ENCODE measurements around the gene ADCY10. TPM values are rescaled to one million over a fixed set of nuclear protein-coding genes. Genes with fewer than 3 reads are reported as not detected.
A peak's percentile ranks its signal among the peaks of the same experiment; 100 is the strongest.
"Not testable (repeated sequence)": the region's sequence is repeated elsewhere in the genome, so short reads cannot be mapped to it uniquely, and the experiment has no call there.

The ADCY10 gene
- total and polyA plus RNA-seq, 7 donors: 0.14 to 0.92 (median 0.28) TPM; not detected in 2

DNA sequence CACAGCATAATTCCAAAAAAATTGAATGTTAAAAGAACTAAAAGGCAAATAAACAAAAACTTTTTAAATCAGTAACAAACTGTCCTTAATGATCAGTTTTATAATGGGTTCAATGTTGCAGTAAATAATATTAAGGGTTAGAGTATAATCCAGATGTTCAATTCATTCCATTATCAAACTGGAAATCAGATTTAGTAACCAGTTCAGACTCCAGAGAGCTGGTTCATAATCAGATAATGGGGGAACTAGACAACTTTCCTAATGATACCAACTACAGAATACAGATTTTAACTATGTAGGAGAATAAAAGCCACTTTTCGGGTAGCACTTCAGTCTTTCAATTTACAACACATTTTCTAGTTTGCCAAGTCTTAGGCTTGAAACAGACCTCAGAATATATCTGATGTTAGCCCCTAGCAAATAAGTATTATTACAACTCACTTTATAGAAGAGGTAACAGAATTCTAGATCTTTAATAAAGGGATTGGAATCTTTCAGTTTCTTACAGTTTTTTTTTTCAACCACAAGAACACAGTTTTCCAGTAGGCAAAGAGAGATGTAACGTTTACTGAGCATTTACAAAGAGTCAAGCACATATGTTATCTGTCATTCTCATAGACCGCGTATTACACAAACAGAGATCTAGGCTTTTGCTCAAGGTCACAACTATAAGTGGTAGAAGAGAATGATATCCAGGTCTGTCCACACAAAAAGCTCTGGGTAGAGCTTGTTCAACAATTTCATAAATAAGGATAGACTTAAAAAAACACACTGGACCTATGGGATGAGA is 20.7 kb upstream of the ADCY10 start:
- H3K27ac ChIP-seq: peak overlapping the region; percentile 95 to 99 (median 96)
- H3K4me3 ChIP-seq: peak overlapping the region; percentile 70 to 99 (median 83)
- intact Hi-C loops (cut with DNase I): loop anchor here (5.0 kb wide), 5 partner anchors 148 to 712 kb away; partner anchors contain the start of genes MPZL1, POU2F1 and TIPRL
- H3K27me3 ChIP-seq: no peaks in the 10 kb centered on the region
- H3K4me1 ChIP-seq: peaks cover 0 to 44% (median 39%) of the 10 kb centered on the region in 4 donors
- DNase-seq: no peak
- 7 to 19% methylated on average over 4 of the region's 4 CpGs for WGBS, 2 donors
- no peaks in the 10 kb centered on the region for H3K9me3 ChIP-seq
- no peaks in the 10 kb centered on the region for H3K36me3 ChIP-seq
- TF ChIP-seq POLR2AphosphoS5 (IDR thresholded peaks at IDR 0.05) (no peak), POLR2A (IDR thresholded peaks at IDR 0.05) (no peak), EP300 (IDR thresholded peaks at IDR 0.05) (no peak), CTCF (IDR thresholded peaks at IDR 0.05) (no peak)

GRCh38 chr1:167933788-167934187 is 19.9 kb upstream of the ADCY10 start:
- Histone ChIP-seq H3K9me3 (no peaks in the 10 kb centered on the region), H3K4me3 (peak overlapping the region in 1 of 4 donors; percentile 91), H3K27ac (peak overlapping the region; percentile 95 to 99 (median 96)), H3K36me3 (no peaks in the 10 kb centered on the region), H3K27me3 (no peaks in the 10 kb centered on the region), H3K4me1 (peaks cover 0 to 36% (median 31%) of the 10 kb centered on the region in 4 donors)
- DNase-seq: no peak
- intact Hi-C loops (cut with DNase I): no loop called here
- 30 to 68% methylated on average over 4 of the region's 4 CpGs for WGBS, 2 donors
- TF ChIP-seq POLR2A (IDR thresholded peaks at IDR 0.05): no peak
- no peak for TF ChIP-seq EP300 (IDR thresholded peaks at IDR 0.05)
- TF ChIP-seq POLR2AphosphoS5 (IDR thresholded peaks at IDR 0.05): no peak
- TF ChIP-seq CTCF (IDR thresholded peaks at IDR 0.05): no peak

- WGBS, 2 donors: 18 to 60% methylated on average over 1 of the region's 1 CpG
- TF ChIP-seq CTCF (IDR thresholded peaks at IDR 0.05) (no peak), EP300 (IDR thresholded peaks at IDR 0.05) (no peak), POLR2A (IDR thresholded peaks at IDR 0.05) (no peak)
- no peak overlapping the region for H3K27ac ChIP-seq
- no peaks in the 10 kb centered on the region for H3K27me3 ChIP-seq
- H3K36me3 ChIP-seq: no peaks in the 10 kb centered on the region
- H3K9me3 ChIP-seq: no peaks in the 10 kb centered on the region
- intact Hi-C loops (cut with DNase I): no loop called here
- H3K4me3 ChIP-seq: no peak overlapping the region
- peaks cover 0 to 25% (median 20%) of the 10 kb centered on the region in 4 donors for H3K4me1 ChIP-seq
- no peak for DNase-seq
These were observed 15.8 kb upstream of the ADCY10 start for GRCh38 chr1:167929725-167930124.

DNA sequence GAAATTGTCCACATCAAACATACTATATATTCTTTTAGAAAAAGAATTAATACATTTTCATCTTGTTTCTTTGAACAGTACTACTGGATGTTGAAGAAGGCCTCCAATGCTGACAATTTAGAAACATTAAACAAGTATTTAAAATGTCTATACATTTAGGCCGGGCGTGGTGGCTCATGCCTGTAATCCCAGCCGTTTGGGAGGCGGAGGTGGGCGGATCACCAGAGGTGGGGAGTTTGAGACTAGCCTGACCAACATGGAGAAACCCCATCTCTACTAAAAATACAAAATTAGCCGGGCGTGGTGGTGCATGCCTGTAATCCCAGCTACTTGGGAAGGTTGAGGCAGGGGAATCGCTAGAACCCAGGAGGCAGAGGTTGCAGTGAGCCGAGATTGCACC is 15.0 kb upstream of the ADCY10 start:
- H3K36me3 ChIP-seq; H3K9me3 ChIP-seq; H3K27me3 ChIP-seq; H3K27ac ChIP-seq; DNase-seq; intact Hi-C loops (cut with DNase I); H3K4me3 ChIP-seq: not testable (repeated sequence)
- peaks cover 0 to 17% (median 14%) of the 10 kb centered on the region in 4 donors for H3K4me1 ChIP-seq
- WGBS, 2 donors: 21 to 73% methylated on average over 9 of the region's 9 CpGs

GRCh38 chr1:167928457-167928852 is 14.5 kb upstream of the ADCY10 start:
- WGBS, 2 donors: 51 to 82% methylated on average over 2 of the region's 2 CpGs
- no peak overlapping the region for H3K27ac ChIP-seq
- TF ChIP-seq POLR2AphosphoS5 (IDR thresholded peaks at IDR 0.05) (no peak), POLR2A (IDR thresholded peaks at IDR 0.05) (no peak), EP300 (IDR thresholded peaks at IDR 0.05) (no peak), CTCF (IDR thresholded peaks at IDR 0.05) (no peak)
- no peaks in the 10 kb centered on the region for H3K36me3 ChIP-seq
- no peak for DNase-seq
- no peaks in the 10 kb centered on the region for H3K27me3 ChIP-seq
- H3K4me1 ChIP-seq: peaks cover 0 to 13% (median 10%) of the 10 kb centered on the region in 4 donors
- no peak overlapping the region for H3K4me3 ChIP-seq
- H3K9me3 ChIP-seq: no peaks in the 10 kb centered on the region
- intact Hi-C loops (cut with DNase I): no loop called here

Data from sigmoid colon (tissue), 7 donors.